NT2/D1 (cell line): ENCODE results near the gene FNBP1L.

Experiments used
- SUZ12 ChIP-seq: IDR thresholded peaks from 2 replicates; pipeline ENCODE4 v1.6.1; 2011; ENCODE audit not compliant: insufficient read length, insufficient read depth; ENCODE audit errors: extremely low read depth
- YY1 ChIP-seq: IDR thresholded peaks from 2 replicates; pipeline ENCODE4 v1.6.1; 2011; ENCODE audit not compliant: insufficient read length, insufficient read depth
- ZNF274 ChIP-seq: IDR thresholded peaks from 2 replicates; pipeline ENCODE4 v1.6.1; 2011; ENCODE audit warnings: mild to moderate bottlenecking, low read depth, low read length

DNA sequence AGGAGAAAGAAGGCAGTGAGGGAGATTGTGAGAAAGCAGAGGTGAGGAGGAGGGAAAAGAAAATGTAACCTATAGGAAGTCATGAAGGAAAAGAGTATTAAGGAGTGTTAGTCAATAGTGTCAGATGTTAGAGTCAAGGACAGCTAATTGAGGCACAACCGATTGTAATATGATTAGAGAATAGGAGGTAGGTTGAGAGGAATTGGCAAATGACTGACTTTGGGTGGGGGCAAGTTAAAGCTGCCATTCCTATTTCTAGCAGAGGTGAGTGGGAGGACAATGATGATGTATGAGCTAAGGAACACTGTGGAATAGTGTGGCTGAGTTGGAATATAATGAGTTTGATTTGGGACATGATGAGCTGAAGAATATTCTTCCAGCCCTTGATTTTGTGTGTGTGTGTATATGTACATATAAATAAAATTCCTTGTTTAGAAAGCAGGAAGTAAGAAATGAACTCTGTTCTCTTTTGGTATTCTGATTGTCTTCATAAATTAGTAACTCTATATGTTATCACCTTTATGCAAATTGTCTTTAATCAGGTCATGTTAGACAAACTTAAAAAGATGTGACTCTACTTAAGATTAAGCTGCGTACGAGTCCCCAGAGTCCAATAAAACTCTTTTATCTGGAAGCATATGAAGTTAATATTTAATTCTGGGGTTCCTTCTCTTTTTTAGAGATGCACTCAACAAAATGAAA is 98.4 kb downstream of the FNBP1L start:
- TF ChIP-seq SUZ12, result no peak
- TF ChIP-seq YY1, result no peak
- TF ChIP-seq ZNF274, result no peak
